Tibial artery (tissue), 4 donors: Measurements from ENCODE around the gene CADPS2.

Experiments
- DNase-seq, 2 donors: peaks; one replicate each; pipeline ENCODE4 v3.0.0-alpha.2; 2019
- H3K27ac ChIP-seq, 2 donors: fragments of 200-600 bp; sonication (generic) in 1 of 2; 1 replicate in 1 of 2; 2 replicates in 1 of 2; pipeline ENCODE4 v1.5.1; 2018 to 2019; ENCODE audit warnings: mild to moderate bottlenecking in 1 of 2
- H3K27me3 ChIP-seq, 2 donors: fragments of 200-600 bp; sonication (generic) in 1 of 2; one replicate each; pipeline versions ENCODE4 v1.5.1 to v1.6.0; 2016 to 2019
- H3K36me3 ChIP-seq, 3 donors: fragments of 200-600 bp; sonication (generic) in 2 of 3; one replicate each; pipeline ENCODE4 v1.5.1; 2016 to 2019; ENCODE audit warnings: mild to moderate bottlenecking in 2 of 3
- H3K4me1 ChIP-seq, 4 donors: fragments of 200-600 bp; sonication (generic) in 2 of 4; 1 replicate in 3 of 4; 2 replicates in 1 of 4; pipeline ENCODE4 v1.5.1; 2016 to 2019
- H3K4me3 ChIP-seq, 2 donors: fragments of 200-600 bp; sonication (generic) in 1 of 2; 1 replicate in 1 of 2; 2 replicates in 1 of 2; pipeline ENCODE4 v1.5.1; 2018 to 2019; ENCODE audit warnings: mild to moderate bottlenecking in 2 of 2
- H3K9me3 ChIP-seq, 3 donors: fragments of 200-600 bp; sonication (generic) in 1 of 3; one replicate each; pipeline ENCODE4 v1.5.1; 2016 to 2019
- intact Hi-C: fragments of 100-400 bp; cut with DNase I; formaldehyde crosslinking; loops from one replicate; pipeline ENCODE4 v1.15.0; 2023; ENCODE audit warnings: low total_unique reads
- TF ChIP-seq, protein P1 (sequence below), 2 experiments: fragments of 200-600 bp in 1 of 2; fragments of 450-650 bp in 1 of 2; IDR thresholded peaks; one replicate each; pipeline ENCODE4 v1.5.1; 2017 to 2019; ENCODE audit warnings: antibody characterized with exemption in 2 of 2, mild to moderate bottlenecking in 1 of 2, moderate library complexity in 1 of 2

The CADPS2 gene

DNA sequence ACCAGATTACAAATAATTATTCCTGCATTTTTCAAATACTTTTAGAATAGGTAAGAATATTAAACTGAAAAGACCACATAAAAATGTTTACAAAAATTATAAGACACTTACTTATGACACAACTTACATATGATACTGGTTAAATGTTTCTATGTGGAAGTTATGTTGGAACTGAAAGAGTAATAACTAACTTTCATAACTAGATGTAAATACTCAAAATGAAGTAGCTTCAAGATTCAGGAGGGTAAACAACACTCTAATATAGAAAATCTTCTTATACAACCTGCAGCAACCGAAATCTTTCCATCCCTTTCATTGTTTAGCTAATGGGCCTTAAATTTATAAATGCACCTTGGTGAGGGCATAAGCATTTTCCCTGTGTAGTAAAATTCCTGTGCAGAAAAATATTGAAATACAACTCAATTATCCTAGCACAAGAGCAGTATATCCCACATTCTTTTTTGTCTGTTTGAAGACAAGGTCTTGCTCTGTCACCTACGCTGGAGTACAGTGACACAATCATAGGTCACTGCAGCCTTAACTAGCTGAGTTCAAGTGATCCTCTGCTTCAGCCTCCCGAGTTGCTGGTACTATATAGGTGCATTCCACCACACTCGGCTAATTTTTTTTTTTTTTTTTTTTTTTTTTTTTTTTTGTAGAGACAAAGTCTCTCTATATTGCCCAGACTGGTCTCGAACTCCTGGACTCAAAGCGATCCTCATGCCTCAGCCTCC lies 168.7 kb downstream of the CADPS2 start:
- Histone ChIP-seq H3K27ac (no peak overlapping the region), H3K4me1 (no peaks in the 10 kb centered on the region), H3K36me3 (no peaks in the 10 kb centered on the region), H3K4me3 (no peak overlapping the region), H3K27me3 (no peaks in the 10 kb centered on the region), H3K9me3 (no peaks in the 10 kb centered on the region)
- DNase-seq: no peak
- TF ChIP-seq, protein P1, sequence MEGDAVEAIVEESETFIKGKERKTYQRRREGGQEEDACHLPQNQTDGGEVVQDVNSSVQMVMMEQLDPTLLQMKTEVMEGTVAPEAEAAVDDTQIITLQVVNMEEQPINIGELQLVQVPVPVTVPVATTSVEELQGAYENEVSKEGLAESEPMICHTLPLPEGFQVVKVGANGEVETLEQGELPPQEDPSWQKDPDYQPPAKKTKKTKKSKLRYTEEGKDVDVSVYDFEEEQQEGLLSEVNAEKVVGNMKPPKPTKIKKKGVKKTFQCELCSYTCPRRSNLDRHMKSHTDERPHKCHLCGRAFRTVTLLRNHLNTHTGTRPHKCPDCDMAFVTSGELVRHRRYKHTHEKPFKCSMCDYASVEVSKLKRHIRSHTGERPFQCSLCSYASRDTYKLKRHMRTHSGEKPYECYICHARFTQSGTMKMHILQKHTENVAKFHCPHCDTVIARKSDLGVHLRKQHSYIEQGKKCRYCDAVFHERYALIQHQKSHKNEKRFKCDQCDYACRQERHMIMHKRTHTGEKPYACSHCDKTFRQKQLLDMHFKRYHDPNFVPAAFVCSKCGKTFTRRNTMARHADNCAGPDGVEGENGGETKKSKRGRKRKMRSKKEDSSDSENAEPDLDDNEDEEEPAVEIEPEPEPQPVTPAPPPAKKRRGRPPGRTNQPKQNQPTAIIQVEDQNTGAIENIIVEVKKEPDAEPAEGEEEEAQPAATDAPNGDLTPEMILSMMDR (IDR thresholded peaks at IDR 0.05): no peak
- intact Hi-C loops: no loop called here

DNA sequence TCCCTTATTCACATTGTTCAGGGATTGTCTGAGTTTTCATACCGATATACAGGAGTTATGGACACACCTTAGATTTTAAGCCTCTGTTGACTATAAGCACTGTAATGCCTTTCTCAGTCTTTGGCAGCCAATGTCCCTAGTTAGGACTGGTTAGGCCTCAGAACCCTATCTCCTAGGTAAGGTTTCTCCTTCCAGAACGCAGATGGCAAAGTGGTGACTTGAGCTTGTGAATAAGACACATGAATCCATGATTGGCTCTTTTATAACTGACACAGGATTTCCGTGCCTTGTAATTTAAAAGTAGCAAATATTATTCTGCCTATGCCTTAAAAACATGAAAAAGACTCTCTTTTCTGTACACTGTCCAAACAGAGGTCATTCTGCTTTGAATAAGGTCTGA lies 171.1 kb downstream of the CADPS2 start:
- H3K36me3 ChIP-seq: no peaks in the 10 kb centered on the region
- DNase-seq: no peak
- intact Hi-C loops: no loop called here
- H3K9me3 ChIP-seq: no peaks in the 10 kb centered on the region
- H3K27me3 ChIP-seq: no peaks in the 10 kb centered on the region
- TF ChIP-seq, protein P1 (IDR thresholded peaks at IDR 0.05): no peak
- no peaks in the 10 kb centered on the region for H3K4me1 ChIP-seq
- H3K4me3 ChIP-seq: no peak overlapping the region
- no peak overlapping the region for H3K27ac ChIP-seq

DNA sequence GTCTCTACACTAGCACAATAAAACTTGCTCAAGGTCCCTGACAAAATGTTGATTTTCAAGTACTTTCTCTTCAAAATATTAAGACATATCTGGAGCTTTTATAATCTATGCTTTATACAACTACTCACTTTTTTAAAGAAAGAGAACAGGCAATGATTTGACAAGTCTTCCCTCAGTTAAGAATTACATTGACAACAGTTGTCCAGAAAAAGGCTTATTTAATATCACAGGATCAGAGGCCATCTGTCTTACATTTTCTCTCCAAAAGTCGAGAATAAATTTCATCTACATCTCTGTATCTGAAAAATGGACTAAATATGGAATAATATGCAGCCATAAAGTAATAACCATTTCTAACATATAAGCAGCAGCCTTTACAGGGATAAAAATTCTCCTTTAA lies 175.3 kb downstream of the CADPS2 start:
- Histone ChIP-seq H3K4me1 (no peaks in the 10 kb centered on the region), H3K4me3 (no peak overlapping the region), H3K27me3 (no peaks in the 10 kb centered on the region), H3K9me3 (no peaks in the 10 kb centered on the region), H3K27ac (no peak overlapping the region), H3K36me3 (no peaks in the 10 kb centered on the region)
- no peak for DNase-seq
- intact Hi-C loops: no loop called here
- TF ChIP-seq, protein P1 (IDR thresholded peaks at IDR 0.05): no peak

DNA sequence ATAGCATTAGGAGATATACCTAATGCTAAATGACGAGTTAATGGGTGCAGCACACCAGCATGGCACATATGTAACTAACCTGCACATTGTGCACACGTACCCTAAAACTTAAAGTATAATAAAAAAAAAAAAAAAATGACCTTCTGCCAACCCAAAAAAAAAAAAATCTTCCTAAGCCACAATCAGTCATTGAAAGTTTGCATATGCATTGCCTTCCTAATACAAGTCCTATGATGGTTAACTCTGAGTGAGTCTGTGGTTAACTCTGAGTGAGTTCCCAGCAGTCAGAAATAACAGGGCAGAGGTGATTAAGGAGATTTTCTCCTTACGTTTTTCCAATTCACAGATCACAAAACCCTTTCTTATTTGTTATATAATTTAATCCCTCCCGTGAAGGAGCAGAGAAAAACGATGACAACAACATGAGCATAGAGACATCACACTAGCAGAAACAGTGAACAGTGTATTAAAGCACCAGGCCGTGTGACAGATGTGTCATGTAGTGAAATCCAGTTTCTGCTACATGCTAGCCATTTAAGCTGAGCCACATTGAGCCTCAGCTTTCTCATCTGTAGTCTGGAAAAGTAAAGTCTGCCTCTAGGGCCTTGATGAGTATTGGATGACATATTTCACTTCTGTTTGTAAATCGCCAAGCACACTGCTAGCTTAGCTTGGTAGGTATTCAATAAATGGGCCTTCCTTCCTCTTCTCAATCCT lies 176.2 kb downstream of the CADPS2 start:
- H3K4me1 ChIP-seq: no peaks in the 10 kb centered on the region
- H3K9me3 ChIP-seq: no peaks in the 10 kb centered on the region
- no peaks in the 10 kb centered on the region for H3K27me3 ChIP-seq
- H3K27ac ChIP-seq: no peak overlapping the region
- TF ChIP-seq, protein P1 (IDR thresholded peaks at IDR 0.05): no peak
- no peak overlapping the region for H3K4me3 ChIP-seq
- intact Hi-C loops: no loop called here
- H3K36me3 ChIP-seq: no peaks in the 10 kb centered on the region
- DNase-seq: no peak

- no peak overlapping the region for H3K4me3 ChIP-seq
- no peaks in the 10 kb centered on the region for H3K9me3 ChIP-seq
- intact Hi-C loops: no loop called here
- TF ChIP-seq, protein P1 (IDR thresholded peaks at IDR 0.05): no peak
- no peaks in the 10 kb centered on the region for H3K36me3 ChIP-seq
- no peaks in the 10 kb centered on the region for H3K4me1 ChIP-seq
- DNase-seq: no peak
- H3K27ac ChIP-seq: no peak overlapping the region
- H3K27me3 ChIP-seq: no peaks in the 10 kb centered on the region
These were observed 179.4 kb downstream of the CADPS2 start for GRCh38 chr7:122706836-122707235.
